ENCODE measurements around the gene PAX5.

DNA sequence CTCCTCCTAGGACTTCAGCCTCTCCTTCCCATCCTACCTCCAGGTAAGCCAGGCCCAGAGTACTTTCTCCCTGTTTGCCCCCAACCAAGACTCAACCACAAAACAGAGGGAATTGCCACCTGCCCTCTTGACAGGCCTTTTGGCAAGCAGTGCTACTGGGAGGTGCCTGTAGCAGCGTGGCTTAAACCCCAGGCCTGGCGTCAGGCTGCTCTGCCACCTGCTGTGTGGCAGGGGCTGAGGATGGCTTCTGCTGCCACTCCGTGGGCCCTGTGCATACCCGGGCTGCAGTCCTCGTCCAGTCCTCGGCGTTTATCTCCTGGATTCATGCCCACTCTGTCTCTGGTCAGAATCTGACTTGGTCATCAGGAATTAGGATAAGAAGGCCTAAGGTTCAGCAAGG lies 163.1 kb downstream of the PAX5 start:
- TF ChIP-seq, protein P1, sequence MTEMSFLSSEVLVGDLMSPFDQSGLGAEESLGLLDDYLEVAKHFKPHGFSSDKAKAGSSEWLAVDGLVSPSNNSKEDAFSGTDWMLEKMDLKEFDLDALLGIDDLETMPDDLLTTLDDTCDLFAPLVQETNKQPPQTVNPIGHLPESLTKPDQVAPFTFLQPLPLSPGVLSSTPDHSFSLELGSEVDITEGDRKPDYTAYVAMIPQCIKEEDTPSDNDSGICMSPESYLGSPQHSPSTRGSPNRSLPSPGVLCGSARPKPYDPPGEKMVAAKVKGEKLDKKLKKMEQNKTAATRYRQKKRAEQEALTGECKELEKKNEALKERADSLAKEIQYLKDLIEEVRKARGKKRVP (CRISPR knock-in tag; IDR thresholded peaks at IDR 0.05), result no peak
- TF ChIP-seq ETV6 (CRISPR knock-in tag; conservative IDR thresholded peaks at IDR 0.05) (no peak), THAP7 (CRISPR knock-in tag; IDR thresholded peaks at IDR 0.05) (no peak), ZNF749 (CRISPR knock-in tag; IDR thresholded peaks at IDR 0.05; ENCODE audit: borderline replicate concordance) (no peak), ATRX (CRISPR knock-in tag; IDR thresholded peaks at IDR 0.05; ENCODE audit: borderline replicate concordance) (no peak), FOXP1 (IDR thresholded peaks at IDR 0.05) (no peak), FOXP1 (CRISPR knock-in tag; IDR thresholded peaks at IDR 0.05) (no peak), SMAD9 (CRISPR knock-in tag; IDR thresholded peaks at IDR 0.05) (no peak), RAD21 (CRISPR knock-in tag; IDR thresholded peaks at IDR 0.05) (no peak)

Measured in HepG2 (cell line).